HEK293 (cell line): ENCODE results near the gene GSTP1.

ENCODE experiments used
- CTCF ChIA-PET: fragments of 350-600 bp; formaldehyde crosslinking; extraction: SDS; loops from one replicate; lab custom pipeline; 2021; ENCODE audit warnings: antibody characterized with exemption; lab: Yijun Ruan, JAX
- POLR2A ChIA-PET: fragments of 300-600 bp; formaldehyde crosslinking; extraction: SDS; loops from one replicate; lab custom pipeline; 2020; ENCODE audit warnings: antibody characterized with exemption, inconsistent platforms; lab: Yijun Ruan, JAX
- H3K27ac ChIP-seq: fragments of 200-500 bp; sonication (Bioruptor generic); 2 replicates; pipeline ENCODE4 v1.5.1; 2014; ENCODE audit warnings: low read depth, low read length, control low read depth, inconsistent platforms; ENCODE audit errors: extremely low read depth
- H3K36me3 ChIP-seq, 2 experiments: fragments of 200-500 bp in 1 of 2; sonication (Bioruptor generic) in 1 of 2; 1 replicate in 1 of 2; 2 replicates in 1 of 2; pipeline ENCODE4 v1.5.1; 2014 to 2017; ENCODE audit warnings: inconsistent platforms in 2 of 2, low read length in 2 of 2; ENCODE audit not compliant: control insufficient read depth in 2 of 2, insufficient read depth in 1 of 2
- H3K4me1 ChIP-seq: fragments of 200-500 bp; sonication (Bioruptor generic); 2 replicates; pipeline ENCODE4 v1.5.1; 2014; ENCODE audit warnings: mild to moderate bottlenecking, low read length, inconsistent platforms; ENCODE audit not compliant: control insufficient read depth, insufficient read depth
- H3K4me3 ChIP-seq: 2 replicates; pipeline ENCODE4 v1.5.1; 2011; ENCODE audit warnings: low read depth, mild to moderate bottlenecking, control low read depth, low read length, moderate library complexity
- H3K9me3 ChIP-seq: fragments of 200-500 bp; sonication (Bioruptor generic); 2 replicates; pipeline ENCODE4 v1.5.1; 2014; ENCODE audit warnings: low read depth, low read length, inconsistent platforms; ENCODE audit not compliant: control insufficient read depth, insufficient read depth
- ELK4 ChIP-seq: IDR thresholded peaks from 2 replicates; pipeline ENCODE4 v1.6.1; 2011; ENCODE audit warnings: mild to moderate bottlenecking, low read depth, low read length, borderline replicate concordance
- GFI1B ChIP-seq: fragments of 450-650 bp; formaldehyde crosslinking; IDR thresholded peaks from 2 replicates; pipeline ENCODE4 v1.5.1; 2016; ENCODE audit warnings: missing biosample characterization, missing genetic modification characterization
- HOXA7 ChIP-seq: sonication (generic); formaldehyde crosslinking; IDR thresholded peaks from 2 replicates; pipeline ENCODE4 v1.8.1; 2022; ENCODE audit warnings: missing genetic modification reagents, borderline replicate concordance
- KLF16 ChIP-seq: fragments of 450-650 bp; formaldehyde crosslinking; IDR thresholded peaks from 2 replicates; pipeline ENCODE4 v1.5.1; 2017; ENCODE audit warnings: missing biosample characterization, missing genetic modification characterization
- PRDM1 ChIP-seq: fragments of 450-650 bp; formaldehyde crosslinking; IDR thresholded peaks from 2 replicates; pipeline ENCODE4; 2016; ENCODE audit warnings: missing biosample characterization, missing genetic modification characterization
- SCRT2 ChIP-seq: fragments of 450-650 bp; formaldehyde crosslinking; IDR thresholded peaks from 2 replicates; pipeline ENCODE4 v1.5.1; 2016; ENCODE audit warnings: missing biosample characterization, missing genetic modification characterization
- ZBTB8A ChIP-seq: fragments of 450-650 bp; formaldehyde crosslinking; IDR thresholded peaks from 2 replicates; pipeline ENCODE4 v1.5.1; 2016; ENCODE audit warnings: missing biosample characterization, missing genetic modification characterization
- ZNF302 ChIP-seq: fragments of 450-650 bp; formaldehyde crosslinking; IDR thresholded peaks from 2 replicates; pipeline ENCODE4 v1.5.1; 2016; ENCODE audit warnings: missing biosample characterization, missing genetic modification characterization, low read depth
- ZNF354C ChIP-seq: fragments of 450-650 bp; formaldehyde crosslinking; IDR thresholded peaks from 2 replicates; pipeline ENCODE4 v1.5.1; 2016; ENCODE audit warnings: missing biosample characterization, missing genetic modification characterization, low read depth, borderline replicate concordance
- ZNF394 ChIP-seq: fragments of 450-650 bp; formaldehyde crosslinking; IDR thresholded peaks from 2 replicates; pipeline ENCODE4 v1.5.1; 2016; ENCODE audit warnings: missing biosample characterization, missing genetic modification characterization, mild to moderate bottlenecking, moderate library complexity, borderline replicate concordance
- ZNF416 ChIP-seq: fragments of 450-650 bp; formaldehyde crosslinking; IDR thresholded peaks from 2 replicates; pipeline ENCODE4 v1.5.1; 2016; ENCODE audit warnings: missing biosample characterization, missing genetic modification characterization
- ZNF48 ChIP-seq: fragments of 450-650 bp; formaldehyde crosslinking; IDR thresholded peaks from 2 replicates; pipeline ENCODE4 v1.5.1; 2016; ENCODE audit warnings: missing biosample characterization, missing genetic modification characterization
- ZNF555 ChIP-seq: fragments of 450-650 bp; formaldehyde crosslinking; conservative IDR thresholded peaks from 2 replicates; pipeline ENCODE4 v1.5.1; 2017; ENCODE audit warnings: missing biosample characterization, mild to moderate bottlenecking, missing genetic modification characterization, inconsistent platforms
- ZNF560 ChIP-seq: fragments of 450-650 bp; formaldehyde crosslinking; IDR thresholded peaks from 2 replicates; pipeline ENCODE4 v1.5.1; 2017; ENCODE audit warnings: missing biosample characterization, missing genetic modification characterization, borderline replicate concordance
- ZNF561 ChIP-seq: fragments of 450-650 bp; IDR thresholded peaks from 2 replicates; pipeline ENCODE4 v1.5.1; 2018; ENCODE audit warnings: missing biosample characterization, missing genetic modification characterization, borderline replicate concordance
- ZNF600 ChIP-seq: fragments of 450-650 bp; formaldehyde crosslinking; IDR thresholded peaks from 2 replicates; pipeline ENCODE4 v1.5.1; 2016; ENCODE audit warnings: missing biosample characterization, missing genetic modification characterization
- ZNF626 ChIP-seq: fragments of 450-650 bp; sonication (Bioruptor Pico); formaldehyde crosslinking; IDR thresholded peaks from 2 replicates; pipeline ENCODE4 v1.5.1; 2018; ENCODE audit warnings: missing biosample characterization, missing genetic modification characterization, inconsistent platforms
- ZNF677 ChIP-seq: fragments of 450-650 bp; IDR thresholded peaks from 2 replicates; pipeline ENCODE4 v1.5.0; 2018; ENCODE audit warnings: missing biosample characterization, mild to moderate bottlenecking, missing genetic modification characterization, moderate library complexity
- ZNF692 ChIP-seq: fragments of 450-650 bp; formaldehyde crosslinking; IDR thresholded peaks from 2 replicates; pipeline ENCODE4 v1.5.1; 2016; ENCODE audit warnings: missing biosample characterization, missing genetic modification characterization
- ZNF747 ChIP-seq: fragments of 450-650 bp; formaldehyde crosslinking; IDR thresholded peaks from 2 replicates; pipeline ENCODE4 v1.5.1; 2016; ENCODE audit warnings: missing biosample characterization, missing genetic modification characterization
- ZNF777 ChIP-seq: fragments of 450-650 bp; formaldehyde crosslinking; IDR thresholded peaks from 2 replicates; pipeline ENCODE4 v1.5.1; 2017; ENCODE audit warnings: missing biosample characterization, missing genetic modification characterization, borderline replicate concordance
- TF ChIP-seq, protein P1 (sequence below): fragments of 450-650 bp; formaldehyde crosslinking; IDR thresholded peaks from 2 replicates; pipeline ENCODE4 v1.5.1; 2016; ENCODE audit warnings: missing biosample characterization, missing genetic modification characterization
- TF ChIP-seq, protein P2 (sequence below): fragments of 450-650 bp; formaldehyde crosslinking; IDR thresholded peaks from 2 replicates; pipeline ENCODE4 v1.5.1; 2016; ENCODE audit warnings: missing biosample characterization, missing genetic modification characterization
- TF ChIP-seq, protein P3 (sequence below): fragments of 450-650 bp; formaldehyde crosslinking; IDR thresholded peaks from 2 replicates; pipeline ENCODE4 v1.5.1; 2017; ENCODE audit warnings: missing biosample characterization, missing genetic modification characterization

Gene GSTP1

DNA sequence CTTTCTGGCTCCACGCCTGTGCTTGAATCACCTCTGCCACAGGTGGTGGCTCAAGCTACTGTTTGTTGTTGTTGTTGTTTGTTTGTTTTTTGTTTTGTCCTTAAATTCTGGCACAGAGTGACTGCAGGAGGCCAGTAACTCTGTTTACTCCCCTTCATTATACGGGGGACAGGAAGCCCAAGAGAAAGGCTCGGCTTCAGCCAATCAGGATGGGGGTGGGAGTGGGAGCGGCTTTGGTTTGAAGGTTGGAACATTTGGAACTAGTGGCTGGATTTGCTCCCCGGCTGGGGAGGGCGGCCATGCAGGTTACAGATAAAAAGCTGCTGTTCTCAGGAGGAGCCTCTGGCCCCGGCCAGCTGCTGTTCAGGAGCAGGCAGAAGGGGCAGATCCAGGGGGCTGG is 40.6 kb upstream of the GSTP1 start:
- Histone ChIP-seq H3K27ac (no peak overlapping the region), H3K4me3 (no peak overlapping the region), H3K36me3 (no peaks in the 10 kb centered on the region), H3K4me1 (no peaks in the 10 kb centered on the region), H3K9me3 (no peaks in the 10 kb centered on the region)
- CTCF ChIA-PET: interaction anchor here (2.2 kb wide), 1 partner anchor 30 kb away, joined by 6 read pairs; no protein-coding TSS in a partner anchor
- POLR2A ChIA-PET: no interaction called here
- TF ChIP-seq, protein P1, sequence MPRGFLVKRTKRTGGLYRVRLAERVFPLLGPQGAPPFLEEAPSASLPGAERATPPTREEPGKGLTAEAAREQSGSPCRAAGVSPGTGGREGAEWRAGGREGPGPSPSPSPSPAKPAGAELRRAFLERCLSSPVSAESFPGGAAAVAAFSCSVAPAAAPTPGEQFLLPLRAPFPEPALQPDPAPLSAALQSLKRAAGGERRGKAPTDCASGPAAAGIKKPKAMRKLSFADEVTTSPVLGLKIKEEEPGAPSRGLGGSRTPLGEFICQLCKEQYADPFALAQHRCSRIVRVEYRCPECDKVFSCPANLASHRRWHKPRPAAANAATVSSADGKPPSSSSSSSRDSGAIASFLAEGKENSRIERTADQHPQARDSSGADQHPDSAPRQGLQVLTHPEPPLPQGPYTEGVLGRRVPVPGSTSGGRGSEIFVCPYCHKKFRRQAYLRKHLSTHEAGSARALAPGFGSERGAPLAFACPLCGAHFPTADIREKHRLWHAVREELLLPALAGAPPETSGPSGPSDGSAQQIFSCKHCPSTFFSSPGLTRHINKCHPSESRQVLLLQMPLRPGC (tag by site-specific recombination): no peak
- 0 out of 2 replicates have a peak, but pooled peaks have one; percentile 26 for TF ChIP-seq SCRT2

- no peak for TF ChIP-seq ZNF692 (tag by site-specific recombination)
- no peak for TF ChIP-seq ZNF626 (tag by site-specific recombination)
- TF ChIP-seq ZNF48 (tag by site-specific recombination): no peak
- no peak for TF ChIP-seq KLF16
- TF ChIP-seq ZBTB8A (tag by site-specific recombination): no peak
- no peak for TF ChIP-seq ZNF777 (tag by site-specific recombination)
- TF ChIP-seq ZNF677: no peak
- no peak for TF ChIP-seq ZNF394 (tag by site-specific recombination)
- TF ChIP-seq HOXA7: no peak
- no peak for TF ChIP-seq ZNF302 (tag by site-specific recombination)
- no peaks in the 10 kb centered on the region for H3K4me1 ChIP-seq
- no peaks in the 10 kb centered on the region for H3K36me3 ChIP-seq
- CTCF ChIA-PET: interaction anchor here (2.2 kb wide), 1 partner anchor 29 kb away, joined by 6 read pairs; no protein-coding TSS in a partner anchor
- H3K27ac ChIP-seq: no peak overlapping the region
- H3K9me3 ChIP-seq: no peaks in the 10 kb centered on the region
- no peak overlapping the region for H3K4me3 ChIP-seq
- POLR2A ChIA-PET: no interaction called here
Observed at GRCh38 chr11:67543585-67543984, 40.0 kb upstream of the GSTP1 start.

DNA sequence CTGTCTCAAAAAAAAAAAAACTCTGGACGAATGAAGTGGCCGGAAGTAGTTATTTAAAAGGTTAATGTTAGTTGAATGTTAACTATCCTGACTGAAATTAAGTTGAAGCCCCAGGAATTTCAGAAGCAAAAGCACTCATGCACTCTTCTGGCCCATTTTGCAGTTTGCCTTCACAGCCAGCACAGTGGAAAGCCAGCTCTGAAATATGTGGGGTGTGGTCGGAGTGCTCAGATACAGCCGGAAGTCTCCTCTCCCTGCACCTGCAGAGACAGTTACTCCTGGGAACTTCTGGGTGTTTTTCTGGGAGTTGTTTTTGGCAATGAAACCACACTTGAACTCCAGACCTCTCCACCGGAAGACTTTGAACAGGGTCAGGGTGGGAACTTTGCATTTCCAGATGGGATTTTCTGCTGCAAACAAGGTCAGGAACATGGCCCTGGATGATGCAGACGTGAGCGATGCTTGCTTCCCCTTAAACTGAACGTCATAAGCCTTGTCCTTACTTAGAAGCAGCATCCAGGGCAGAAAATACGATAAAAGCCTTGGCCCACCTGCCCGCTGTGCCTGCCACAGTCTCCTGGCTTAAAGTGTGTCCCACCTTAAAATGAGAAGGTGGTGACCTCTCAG is 38.9 kb upstream of the GSTP1 start:
- ChIA-PET CTCF (interaction anchor here (1.6 to 2.2 kb wide), 2 partner anchors 16 to 28 kb away, joined by 6 read pairs; no protein-coding TSS in a partner anchor), POLR2A (no interaction called here)
- TF ChIP-seq ZNF416 (tag by site-specific recombination) (no peak), PRDM1 (tag by site-specific recombination) (no peak), ELK4 (no peak), ZNF561 (tag by site-specific recombination) (no peak), ZNF560 (tag by site-specific recombination) (no peak), GFI1B (tag by site-specific recombination) (no peak), ZNF747 (no peak), ZNF354C (tag by site-specific recombination) (no peak), ZNF600 (tag by site-specific recombination) (no peak), ZNF555 (tag by site-specific recombination) (no peak)
- TF ChIP-seq, protein P2, sequence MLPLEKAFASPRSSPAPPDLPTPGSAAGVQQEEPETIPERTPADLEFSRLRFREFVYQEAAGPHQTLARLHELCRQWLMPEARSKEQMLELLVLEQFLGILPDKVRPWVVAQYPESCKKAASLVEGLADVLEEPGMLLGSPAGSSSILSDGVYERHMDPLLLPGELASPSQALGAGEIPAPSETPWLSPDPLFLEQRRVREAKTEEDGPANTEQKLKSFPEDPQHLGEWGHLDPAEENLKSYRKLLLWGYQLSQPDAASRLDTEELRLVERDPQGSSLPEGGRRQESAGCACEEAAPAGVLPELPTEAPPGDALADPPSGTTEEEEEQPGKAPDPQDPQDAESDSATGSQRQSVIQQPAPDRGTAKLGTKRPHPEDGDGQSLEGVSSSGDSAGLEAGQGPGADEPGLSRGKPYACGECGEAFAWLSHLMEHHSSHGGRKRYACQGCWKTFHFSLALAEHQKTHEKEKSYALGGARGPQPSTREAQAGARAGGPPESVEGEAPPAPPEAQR: no peak
- TF ChIP-seq, protein P3, sequence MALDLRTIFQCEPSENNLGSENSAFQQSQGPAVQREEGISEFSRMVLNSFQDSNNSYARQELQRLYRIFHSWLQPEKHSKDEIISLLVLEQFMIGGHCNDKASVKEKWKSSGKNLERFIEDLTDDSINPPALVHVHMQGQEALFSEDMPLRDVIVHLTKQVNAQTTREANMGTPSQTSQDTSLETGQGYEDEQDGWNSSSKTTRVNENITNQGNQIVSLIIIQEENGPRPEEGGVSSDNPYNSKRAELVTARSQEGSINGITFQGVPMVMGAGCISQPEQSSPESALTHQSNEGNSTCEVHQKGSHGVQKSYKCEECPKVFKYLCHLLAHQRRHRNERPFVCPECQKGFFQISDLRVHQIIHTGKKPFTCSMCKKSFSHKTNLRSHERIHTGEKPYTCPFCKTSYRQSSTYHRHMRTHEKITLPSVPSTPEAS: no peak

More for the DNA sequence above, 38.9 kb upstream of the GSTP1 start:
- no peak overlapping the region for H3K27ac ChIP-seq
- no peaks in the 10 kb centered on the region for H3K36me3 ChIP-seq
- no peaks in the 10 kb centered on the region for H3K4me1 ChIP-seq
- no peaks in the 10 kb centered on the region for H3K9me3 ChIP-seq
- no peak overlapping the region for H3K4me3 ChIP-seq
